Testis (tissue), 2 donors: ENCODE measurements around the gene FAM131C.

Experiments used
- POLR2A ChIP-seq: fragments of 450-650 bp; IDR thresholded peaks from one replicate; pipeline ENCODE4 v1.6.1; 2017; ENCODE audit warnings: antibody characterized with exemption, mild to moderate bottlenecking, moderate library complexity
- TF ChIP-seq, protein P1 (sequence below), 3 experiments: fragments of 450-650 bp in 2 of 3; fragments of 200-600 bp in 1 of 3; sonication (generic) in 1 of 3; IDR thresholded peaks; one replicate each; pipeline ENCODE4 v1.5.1; 2016 to 2019; ENCODE audit warnings: antibody characterized with exemption in 3 of 3, mild to moderate bottlenecking in 2 of 3, moderate library complexity in 1 of 3

DNA sequence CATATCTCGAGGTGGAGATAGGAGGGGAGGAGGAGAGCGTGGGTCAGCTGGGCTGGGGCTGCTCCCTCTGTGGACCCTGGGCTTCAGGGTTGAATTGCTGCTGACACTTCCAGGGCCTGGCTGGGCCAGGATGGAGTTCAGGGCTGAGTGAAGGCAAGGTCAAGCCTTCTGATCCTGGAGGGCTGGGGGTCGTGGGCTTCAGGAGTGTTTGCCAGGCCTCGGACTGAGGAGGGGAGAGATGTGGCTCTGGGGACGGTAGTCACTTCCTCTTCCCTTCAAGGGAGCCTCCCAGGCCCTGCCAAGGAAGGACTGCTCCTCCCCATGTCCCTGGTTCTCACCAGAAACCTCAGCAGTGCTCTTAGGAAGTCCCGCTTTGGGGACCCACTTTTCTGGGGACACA, 12.1 kb upstream of the FAM131C start:
- TF ChIP-seq POLR2A = no peak
- TF ChIP-seq, protein P1, sequence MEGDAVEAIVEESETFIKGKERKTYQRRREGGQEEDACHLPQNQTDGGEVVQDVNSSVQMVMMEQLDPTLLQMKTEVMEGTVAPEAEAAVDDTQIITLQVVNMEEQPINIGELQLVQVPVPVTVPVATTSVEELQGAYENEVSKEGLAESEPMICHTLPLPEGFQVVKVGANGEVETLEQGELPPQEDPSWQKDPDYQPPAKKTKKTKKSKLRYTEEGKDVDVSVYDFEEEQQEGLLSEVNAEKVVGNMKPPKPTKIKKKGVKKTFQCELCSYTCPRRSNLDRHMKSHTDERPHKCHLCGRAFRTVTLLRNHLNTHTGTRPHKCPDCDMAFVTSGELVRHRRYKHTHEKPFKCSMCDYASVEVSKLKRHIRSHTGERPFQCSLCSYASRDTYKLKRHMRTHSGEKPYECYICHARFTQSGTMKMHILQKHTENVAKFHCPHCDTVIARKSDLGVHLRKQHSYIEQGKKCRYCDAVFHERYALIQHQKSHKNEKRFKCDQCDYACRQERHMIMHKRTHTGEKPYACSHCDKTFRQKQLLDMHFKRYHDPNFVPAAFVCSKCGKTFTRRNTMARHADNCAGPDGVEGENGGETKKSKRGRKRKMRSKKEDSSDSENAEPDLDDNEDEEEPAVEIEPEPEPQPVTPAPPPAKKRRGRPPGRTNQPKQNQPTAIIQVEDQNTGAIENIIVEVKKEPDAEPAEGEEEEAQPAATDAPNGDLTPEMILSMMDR (IDR thresholded peaks at IDR 0.05) = no peak
